ENCODE results near the gene DENND1B.

DENND1B gene

GRCh38 chr1:197486946-197487345 is 288.3 kb downstream of the DENND1B start:
- Histone ChIP-seq H3K4me3 (ENCODE audit: low read depth, low read length) (no peak overlapping the region), H3K27ac (no peak overlapping the region), H3K36me3 (replicated peaks) (no peaks in the 10 kb centered on the region), H3K27me3 (replicated peaks) (no peaks in the 10 kb centered on the region)
- in situ Hi-C loops (cut with HindIII; ENCODE audit: low pct_ligation_motif_present, low sequenced_read_pairs): no loop called here
- no peak for TF ChIP-seq CTCF (IDR thresholded peaks at IDR 0.05; ENCODE audit: low read depth, low read length, missing control alignments)
- peak; percentile 15 for DNase-seq

GRCh38 chr1:197485790-197486189 is 289.5 kb downstream of the DENND1B start:
- Histone ChIP-seq H3K27ac (no peak overlapping the region), H3K4me3 (ENCODE audit: low read depth, low read length) (no peak overlapping the region), H3K36me3 (replicated peaks) (no peaks in the 10 kb centered on the region), H3K27me3 (replicated peaks) (no peaks in the 10 kb centered on the region)
- in situ Hi-C loops (cut with HindIII; ENCODE audit: low pct_ligation_motif_present, low sequenced_read_pairs): no loop called here
- no peak for DNase-seq
- TF ChIP-seq CTCF (IDR thresholded peaks at IDR 0.05; ENCODE audit: low read depth, low read length, missing control alignments): no peak

- no peak overlapping the region for H3K4me3 ChIP-seq (ENCODE audit: low read depth, low read length)
- no peak for DNase-seq
- H3K27me3 ChIP-seq (replicated peaks): no peaks in the 10 kb centered on the region
- H3K27ac ChIP-seq: no peak overlapping the region
- H3K36me3 ChIP-seq (replicated peaks): no peaks in the 10 kb centered on the region
- TF ChIP-seq CTCF (IDR thresholded peaks at IDR 0.05; ENCODE audit: low read depth, low read length, missing control alignments): no peak
- in situ Hi-C loops (cut with HindIII; ENCODE audit: low pct_ligation_motif_present, low sequenced_read_pairs): no loop called here
Observed at GRCh38 chr1:197481101-197481500, 294.2 kb downstream of the DENND1B start.

GRCh38 chr1:197480446-197480845 is 294.8 kb downstream of the DENND1B start:
- in situ Hi-C loops (cut with HindIII; ENCODE audit: low pct_ligation_motif_present, low sequenced_read_pairs): no loop called here
- H3K4me3 ChIP-seq (ENCODE audit: low read depth, low read length): no peak overlapping the region
- DNase-seq: no peak
- H3K27ac ChIP-seq: no peak overlapping the region
- H3K27me3 ChIP-seq (replicated peaks): no peaks in the 10 kb centered on the region
- TF ChIP-seq CTCF (IDR thresholded peaks at IDR 0.05; ENCODE audit: low read depth, low read length, missing control alignments): no peak
- no peaks in the 10 kb centered on the region for H3K36me3 ChIP-seq (replicated peaks)

- in situ Hi-C loops (cut with HindIII; ENCODE audit: low pct_ligation_motif_present, low sequenced_read_pairs): no loop called here
- H3K36me3 ChIP-seq (replicated peaks): no peaks in the 10 kb centered on the region
- H3K27me3 ChIP-seq (replicated peaks): no peaks in the 10 kb centered on the region
- no peak overlapping the region for H3K4me3 ChIP-seq (ENCODE audit: low read depth, low read length)
- no peak for TF ChIP-seq CTCF (IDR thresholded peaks at IDR 0.05; ENCODE audit: low read depth, low read length, missing control alignments)
- no peak overlapping the region for H3K27ac ChIP-seq
- no peak for DNase-seq
Observed at GRCh38 chr1:197472141-197472540, 303.1 kb downstream of the DENND1B start.

- no peak for TF ChIP-seq CTCF (IDR thresholded peaks at IDR 0.05; ENCODE audit: low read depth, low read length, missing control alignments)
- H3K27ac ChIP-seq: no peak overlapping the region
- H3K36me3 ChIP-seq (replicated peaks): no peaks in the 10 kb centered on the region
- DNase-seq: no peak
- H3K27me3 ChIP-seq (replicated peaks): no peaks in the 10 kb centered on the region
- in situ Hi-C loops (cut with HindIII; ENCODE audit: low pct_ligation_motif_present, low sequenced_read_pairs): no loop called here
- no peak overlapping the region for H3K4me3 ChIP-seq (ENCODE audit: low read depth, low read length)
Observed at GRCh38 chr1:197471248-197471985, 303.9 kb downstream of the DENND1B start.
